Left lung (tissue), 10 donors: Measurements from ENCODE around the gene PLTP. TPM values are rescaled to one million over a fixed set of nuclear protein-coding genes. Genes with fewer than 3 reads are reported as not detected.
A peak's percentile ranks its signal among the peaks of the same experiment; 100 is the strongest.

ENCODE experiments used
- ATAC-seq: fragments of 200-7000 bp; cut with Tn5 transposase; one replicate; pipeline ENCODE4 v1.9.1; 2020; ENCODE audit warnings: moderate library complexity
- DNase-seq, 4 donors: peaks; one replicate each; pipeline ENCODE4 v3.0.0-alpha.2; 2013 to 2020
- H3K27ac ChIP-seq, 2 donors: fragments of 200-600 bp; sonication (generic) in 1 of 2; one replicate each; pipeline versions ENCODE4 v1.5.0 to v1.8.0; 2020 to 2021
- H3K27me3 ChIP-seq, 2 donors: fragments of 200-600 bp; sonication (generic) in 1 of 2; one replicate each; pipeline versions ENCODE4 v1.5.0 to v1.8.0; 2020 to 2021
- H3K36me3 ChIP-seq, 2 donors: fragments of 200-600 bp; sonication (generic) in 1 of 2; one replicate each; pipeline versions ENCODE4 v1.5.0 to v1.8.0; 2020 to 2021
- H3K4me1 ChIP-seq, 2 donors: fragments of 200-600 bp; one replicate each; pipeline ENCODE4 v1.8.0; 2021
- H3K4me3 ChIP-seq, 2 donors: fragments of 200-600 bp; sonication (generic) in 1 of 2; one replicate each; pipeline versions ENCODE4 v1.5.0 to v1.8.0; 2020 to 2021; ENCODE audit warnings: mild to moderate bottlenecking in 1 of 2
- H3K9me3 ChIP-seq, 2 donors: fragments of 200-600 bp; sonication (generic) in 1 of 2; one replicate each; pipeline versions ENCODE4 v1.5.0 to v1.8.0; 2020 to 2021
- intact Hi-C, 2 donors: fragments of 100-400 bp; cut with DNase I; formaldehyde crosslinking; loops; one replicate each; pipeline versions ENCODE4 v1.11.2 to v1.14.2; 2022
- polyA plus RNA-seq, 6 donors: library from polyadenylated mRNA; unstranded; fragments of 120-200 nt; gene quantifications; one replicate each; pipeline ENCODE4 v1.2.1, GENCODE V29; 2013; ENCODE audit not compliant: insufficient read length in 6 of 6
- total RNA-seq, 2 donors: library from RNA; stranded (reverse); fragmentation: NEBNext Ultra II Directional; extraction: Animal tissue kit (Norgen Biotek cat#: 25700); gene quantifications; one replicate each; pipeline ENCODE4 v1.2.1, GENCODE V29; 2021
- TF ChIP-seq, protein P1 (sequence below), 2 donors: fragments of 200-600 bp; sonication (generic) in 1 of 2; IDR thresholded peaks; one replicate each; pipeline versions ENCODE4 v1.5.0 to v1.8.0; 2021; ENCODE audit warnings: antibody characterized with exemption in 2 of 2
- donor health status: DM: no; HTN: yes; CAD: no.
- donor health status: DM: no; HTN: no; CAD: no.

PLTP gene
- total and polyA plus RNA-seq, 8 donors, result 42.6 to 172 (median 58.2) TPM

DNA sequence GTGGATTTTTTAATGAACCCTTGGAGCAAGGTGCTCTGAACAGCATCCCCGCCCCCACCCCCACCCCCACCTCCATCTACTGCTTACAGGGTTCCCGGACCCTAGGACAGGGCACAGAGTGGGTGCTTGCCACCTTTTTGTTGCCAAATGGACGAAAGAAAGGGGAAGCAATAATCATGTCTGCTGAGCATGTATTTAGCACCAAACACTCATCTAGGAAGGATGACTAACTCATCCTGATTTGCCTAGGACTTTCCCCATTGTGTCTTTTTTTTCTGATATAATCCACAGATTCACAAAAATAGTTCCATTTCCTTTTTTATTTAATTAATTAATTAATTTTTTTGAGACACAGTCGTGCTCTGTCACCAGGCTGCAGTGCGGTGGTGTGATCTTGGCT is 1.2 kb upstream of the PLTP start:
- DNase-seq (no peak), ATAC-seq (no peak)
- TF ChIP-seq, protein P1, sequence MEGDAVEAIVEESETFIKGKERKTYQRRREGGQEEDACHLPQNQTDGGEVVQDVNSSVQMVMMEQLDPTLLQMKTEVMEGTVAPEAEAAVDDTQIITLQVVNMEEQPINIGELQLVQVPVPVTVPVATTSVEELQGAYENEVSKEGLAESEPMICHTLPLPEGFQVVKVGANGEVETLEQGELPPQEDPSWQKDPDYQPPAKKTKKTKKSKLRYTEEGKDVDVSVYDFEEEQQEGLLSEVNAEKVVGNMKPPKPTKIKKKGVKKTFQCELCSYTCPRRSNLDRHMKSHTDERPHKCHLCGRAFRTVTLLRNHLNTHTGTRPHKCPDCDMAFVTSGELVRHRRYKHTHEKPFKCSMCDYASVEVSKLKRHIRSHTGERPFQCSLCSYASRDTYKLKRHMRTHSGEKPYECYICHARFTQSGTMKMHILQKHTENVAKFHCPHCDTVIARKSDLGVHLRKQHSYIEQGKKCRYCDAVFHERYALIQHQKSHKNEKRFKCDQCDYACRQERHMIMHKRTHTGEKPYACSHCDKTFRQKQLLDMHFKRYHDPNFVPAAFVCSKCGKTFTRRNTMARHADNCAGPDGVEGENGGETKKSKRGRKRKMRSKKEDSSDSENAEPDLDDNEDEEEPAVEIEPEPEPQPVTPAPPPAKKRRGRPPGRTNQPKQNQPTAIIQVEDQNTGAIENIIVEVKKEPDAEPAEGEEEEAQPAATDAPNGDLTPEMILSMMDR (IDR thresholded peaks at IDR 0.05), result no peak
- Histone ChIP-seq H3K4me1 (peaks cover 6 to 66% of the 10 kb centered on the region in 2 donors), H3K4me3 (no peak overlapping the region), H3K27me3 (peaks cover 0 to 26% of the 10 kb centered on the region in 2 donors), H3K36me3 (no peaks in the 10 kb centered on the region), H3K27ac (peak overlapping the region in 1 of 2 donors; percentile 50), H3K9me3 (no peaks in the 10 kb centered on the region)
- intact Hi-C loops, result no loop called here

DNA sequence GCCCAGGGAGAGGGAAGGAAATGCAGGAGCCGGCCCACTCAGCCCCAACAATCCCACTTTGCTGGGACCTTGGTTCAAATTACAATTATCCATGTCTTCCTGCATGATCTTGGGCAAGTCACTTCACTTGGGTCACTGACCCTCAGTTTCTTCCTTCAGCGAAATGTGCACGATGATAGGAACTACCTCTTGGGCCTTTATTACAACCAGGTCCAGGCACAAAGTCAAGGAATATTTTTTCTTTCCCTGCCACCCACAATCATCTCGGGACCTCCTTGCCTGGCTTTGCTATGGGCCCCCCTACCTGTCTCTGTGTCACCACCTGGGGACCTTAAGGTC is 358 bp upstream of the PLTP start:
- H3K4me3 ChIP-seq, result peak overlapping the region in 1 of 2 donors; percentile 50
- peaks cover 6 to 58% of the 10 kb centered on the region in 2 donors for H3K4me1 ChIP-seq
- intact Hi-C loops, result no loop called here
- H3K27ac ChIP-seq, result peak overlapping the region; percentile 78 to 88
- DNase-seq (no peak), ATAC-seq (no peak)
- no peaks in the 10 kb centered on the region for H3K9me3 ChIP-seq
- TF ChIP-seq, protein P1 (IDR thresholded peaks at IDR 0.05), result no peak
- H3K36me3 ChIP-seq, result no peaks in the 10 kb centered on the region
- H3K27me3 ChIP-seq, result peaks cover 0 to 26% of the 10 kb centered on the region in 2 donors

- ATAC-seq, result peak; percentile 91
- Histone ChIP-seq H3K36me3 (no peaks in the 10 kb centered on the region), H3K27me3 (peaks cover 0 to 26% of the 10 kb centered on the region in 2 donors), H3K27ac (peak overlapping the region; percentile 78 to 88), H3K9me3 (no peaks in the 10 kb centered on the region), H3K4me1 (peaks cover 6 to 57% of the 10 kb centered on the region in 2 donors), H3K4me3 (peak overlapping the region; percentile 27 to 50)
- TF ChIP-seq, protein P1 (IDR thresholded peaks at IDR 0.05), result no peak
- intact Hi-C loops, result no loop called here
- peak; percentile 87 to 97 (median 96) for DNase-seq
Measured at GRCh38 chr20:45910670-45911485, 1.1 kb downstream of the PLTP start.

- no peaks in the 10 kb centered on the region for H3K9me3 ChIP-seq
- DNase-seq (peak in 1 of 4 donors; percentile 39), ATAC-seq (no peak)
- H3K36me3 ChIP-seq, result peaks cover 0 to under 1% of the 10 kb centered on the region in 2 donors
- intact Hi-C loops, result no loop called here
- peak overlapping the region in 1 of 2 donors; percentile 51 for H3K27ac ChIP-seq
- H3K27me3 ChIP-seq, result peaks cover 0 to 26% of the 10 kb centered on the region in 2 donors
- peaks cover 6 to 53% of the 10 kb centered on the region in 2 donors for H3K4me1 ChIP-seq
- H3K4me3 ChIP-seq, result peak overlapping the region in 1 of 2 donors; percentile 50
- TF ChIP-seq, protein P1 (IDR thresholded peaks at IDR 0.05), result no peak
Measured at GRCh38 chr20:45909817-45910669, 1.9 kb downstream of the PLTP start.
